ENCODE data around the gene KRTAP5-3. TPM values are rescaled to one million over a fixed set of nuclear protein-coding genes. Genes with fewer than 3 reads are reported as not detected.
"Not testable (repeated sequence)": the region's sequence is repeated elsewhere in the genome, so short reads cannot be mapped to it uniquely, and the experiment has no call there.

KRTAP5-3 gene, protein sequence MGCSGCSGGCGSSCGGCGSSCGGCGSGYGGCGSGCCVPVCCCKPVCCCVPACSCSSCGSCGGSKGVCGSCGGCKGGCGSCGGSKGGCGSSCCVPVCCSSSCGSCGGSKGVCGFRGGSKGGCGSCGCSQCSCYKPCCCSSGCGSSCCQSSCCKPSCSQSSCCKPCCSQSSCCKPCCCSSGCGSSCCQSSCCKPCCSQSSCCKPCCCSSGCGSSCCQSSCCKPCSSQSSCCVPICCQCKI
- not detected in 2 replicates for total RNA-seq

GRCh38 chr11:1608363-1608762 lies at the start of gene KRTAP5-3:
Gene KRTAP5-3 (minus strand): TSS chr11:1608463. CDS start chr11:1608385, 78 bp downstream.
- no peak for DNase-seq (ENCODE audit: low read depth in 2 of 2)

DNA sequence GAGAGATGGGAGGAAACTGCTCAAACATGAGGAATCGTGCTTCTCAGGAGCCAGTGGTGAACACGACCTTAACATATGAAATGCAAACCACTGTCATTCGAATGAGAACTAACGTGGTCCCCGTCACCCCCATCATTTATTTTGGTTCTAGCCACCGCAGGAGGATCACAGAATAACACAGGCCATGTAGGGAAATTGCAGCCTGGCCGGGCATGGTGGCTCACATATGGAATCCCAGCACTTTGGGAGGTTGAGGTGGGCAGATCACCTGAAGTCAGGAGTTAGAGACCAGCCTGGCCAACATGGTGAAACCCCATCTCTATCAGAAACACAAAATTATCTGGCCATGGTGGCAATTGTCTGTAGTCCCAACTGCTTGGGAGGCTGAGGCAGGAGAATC lies 48.4 kb upstream of the KRTAP5-3 start:
- DNase-seq (ENCODE audit: low read depth in 2 of 2) = no peak

GRCh38 chr11:1656061-1656441 lies 47.8 kb upstream of the KRTAP5-3 start:
- no peak for DNase-seq (ENCODE audit: low read depth in 2 of 2)

DNA sequence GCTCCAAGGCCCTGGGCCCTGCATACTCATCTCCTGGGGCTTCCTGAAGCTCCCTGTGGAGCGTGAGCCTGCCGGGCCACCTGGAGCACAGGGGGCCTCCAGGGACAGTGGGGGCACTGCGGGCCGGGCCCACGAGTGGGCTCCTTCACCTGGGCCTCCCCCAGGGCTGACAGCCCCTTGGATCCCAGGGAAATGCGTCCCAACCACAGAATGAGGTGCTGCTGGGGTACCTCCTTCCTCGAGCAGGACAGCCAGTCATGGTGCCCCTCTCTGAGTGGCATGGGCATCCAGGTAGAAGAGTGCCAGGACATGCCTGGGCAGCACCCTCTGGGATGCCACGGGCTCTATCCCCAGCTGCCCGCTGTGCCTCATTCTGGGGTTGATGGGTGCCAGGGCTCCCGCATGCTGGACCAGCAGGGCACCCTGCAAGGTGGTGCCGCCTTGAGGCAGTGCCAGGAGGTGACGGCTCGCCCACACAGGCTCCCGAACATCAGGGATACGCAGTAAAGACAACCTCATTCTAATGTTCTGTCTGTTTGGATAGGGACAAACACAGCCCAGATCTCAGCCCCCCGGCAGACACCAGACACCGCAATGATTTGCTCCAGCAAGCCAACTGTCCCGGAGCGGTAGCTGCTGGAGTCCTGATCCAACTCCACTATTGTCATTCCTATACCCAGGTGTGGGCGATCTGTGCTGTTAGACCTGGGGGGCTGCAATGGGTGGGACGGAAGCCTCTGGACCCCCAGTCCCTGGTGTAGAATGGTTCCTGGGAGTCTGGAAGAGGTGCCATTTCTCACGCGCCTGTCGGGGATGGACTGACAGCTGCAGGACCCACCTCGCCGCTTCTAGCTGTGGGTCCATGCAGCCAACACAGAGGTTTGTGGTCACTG lies 47.2 kb upstream of the KRTAP5-3 start:
- DNase-seq (ENCODE audit: low read depth in 2 of 2) = no peak

DNA sequence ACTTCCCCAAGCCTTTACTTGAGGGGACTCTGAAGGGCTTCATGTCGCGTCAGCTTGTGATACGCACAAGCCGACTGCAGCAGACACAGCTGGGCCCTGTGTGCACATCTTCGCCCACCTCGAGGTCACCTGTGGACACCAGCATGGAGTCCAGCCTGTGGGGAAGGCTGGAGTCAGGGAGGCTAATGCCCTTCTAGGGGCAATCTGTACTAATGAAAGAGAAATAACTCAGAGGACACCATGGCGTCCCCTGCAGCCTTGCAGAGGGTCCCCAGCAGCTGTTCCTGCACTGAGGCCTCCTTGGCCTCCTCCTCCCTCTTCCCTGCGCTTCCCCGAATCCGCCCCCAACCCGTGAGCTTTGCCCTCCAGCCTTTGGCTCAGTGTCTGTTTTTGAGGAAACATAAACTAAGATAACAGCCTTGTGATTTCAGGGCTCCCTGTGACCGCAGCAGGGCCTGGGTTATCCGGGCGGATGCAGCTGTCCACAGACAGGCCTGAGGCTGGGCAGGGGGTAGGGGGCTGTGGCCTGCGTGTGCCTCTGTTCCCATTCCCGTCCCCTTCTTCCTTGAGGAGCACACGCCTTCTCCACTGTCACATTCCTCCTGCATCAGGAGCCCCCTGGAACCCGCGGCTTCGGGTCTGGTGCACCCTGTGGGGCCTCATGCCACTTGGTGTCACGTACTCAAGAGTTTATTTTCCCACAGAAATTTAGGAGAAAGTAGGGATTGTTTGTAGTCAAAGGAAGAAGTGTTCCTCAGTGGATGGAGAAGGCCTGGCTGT lies 46.3 kb upstream of the KRTAP5-3 start:
- peak in 1 of 2 donors; percentile 91 for DNase-seq (ENCODE audit: low read depth in 2 of 2)

GRCh38 chr11:1653541-1654387 lies 45.5 kb upstream of the KRTAP5-3 start:
- DNase-seq (ENCODE audit: low read depth in 2 of 2) = peak in 1 of 2 donors; percentile 45

GRCh38 chr11:1652771-1653540 lies 44.7 kb upstream of the KRTAP5-3 start:
- DNase-seq (ENCODE audit: low read depth in 2 of 2) = peak; percentile 43 to 84

DNA sequence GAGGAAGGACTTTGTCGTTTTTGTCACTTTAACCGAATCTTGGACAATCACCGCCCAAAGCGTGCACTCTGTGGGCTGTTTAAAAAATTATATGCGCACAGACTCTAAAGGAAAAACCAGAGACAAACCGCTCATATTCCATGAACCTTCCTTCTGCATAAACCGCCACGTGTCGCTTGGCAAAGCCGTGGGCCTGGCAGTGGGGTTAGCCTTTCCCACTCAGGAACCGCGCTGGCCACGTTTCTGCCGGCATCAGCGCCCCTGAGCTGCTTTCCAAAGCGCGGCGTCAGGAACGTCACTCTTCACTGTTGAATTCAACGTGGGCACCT lies 44.1 kb upstream of the KRTAP5-3 start:
- DNase-seq (ENCODE audit: low read depth in 2 of 2) = no peak

DNA sequence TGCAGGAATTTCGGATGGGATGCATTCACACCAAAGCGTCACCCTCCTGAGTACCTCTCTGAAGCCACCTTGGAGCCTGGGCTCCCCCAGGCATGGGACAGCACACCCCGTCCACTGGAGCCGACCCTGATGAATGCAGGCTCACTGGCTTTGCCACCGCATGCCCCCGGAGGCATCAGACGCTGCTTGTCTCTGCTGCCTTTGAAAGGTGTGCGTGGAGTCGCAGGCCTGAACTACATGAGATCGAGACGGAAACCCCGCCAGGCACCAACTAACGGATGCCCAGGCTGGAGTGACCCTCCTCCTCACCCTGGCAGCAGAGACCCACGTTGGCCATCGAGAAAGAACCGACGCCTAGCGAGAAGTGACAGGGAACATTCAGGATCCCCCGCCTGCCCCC lies 43.8 kb upstream of the KRTAP5-3 start:
- DNase-seq (ENCODE audit: low read depth in 2 of 2) = no peak

- no peak for DNase-seq (ENCODE audit: low read depth in 2 of 2)
These were observed 43.2 kb upstream of the KRTAP5-3 start for GRCh38 chr11:1651411-1651980.

- no peak for DNase-seq (ENCODE audit: low read depth in 2 of 2)
These were observed 42.6 kb upstream of the KRTAP5-3 start for GRCh38 chr11:1650918-1651262.

- no peak for DNase-seq (ENCODE audit: low read depth in 2 of 2)
These were observed 42.0 kb upstream of the KRTAP5-3 start for GRCh38 chr11:1650034-1650917.

- DNase-seq (ENCODE audit: low read depth in 2 of 2) = no peak
These were observed 40.6 kb upstream of the KRTAP5-3 start for GRCh38 chr11:1648653-1649420.

DNA sequence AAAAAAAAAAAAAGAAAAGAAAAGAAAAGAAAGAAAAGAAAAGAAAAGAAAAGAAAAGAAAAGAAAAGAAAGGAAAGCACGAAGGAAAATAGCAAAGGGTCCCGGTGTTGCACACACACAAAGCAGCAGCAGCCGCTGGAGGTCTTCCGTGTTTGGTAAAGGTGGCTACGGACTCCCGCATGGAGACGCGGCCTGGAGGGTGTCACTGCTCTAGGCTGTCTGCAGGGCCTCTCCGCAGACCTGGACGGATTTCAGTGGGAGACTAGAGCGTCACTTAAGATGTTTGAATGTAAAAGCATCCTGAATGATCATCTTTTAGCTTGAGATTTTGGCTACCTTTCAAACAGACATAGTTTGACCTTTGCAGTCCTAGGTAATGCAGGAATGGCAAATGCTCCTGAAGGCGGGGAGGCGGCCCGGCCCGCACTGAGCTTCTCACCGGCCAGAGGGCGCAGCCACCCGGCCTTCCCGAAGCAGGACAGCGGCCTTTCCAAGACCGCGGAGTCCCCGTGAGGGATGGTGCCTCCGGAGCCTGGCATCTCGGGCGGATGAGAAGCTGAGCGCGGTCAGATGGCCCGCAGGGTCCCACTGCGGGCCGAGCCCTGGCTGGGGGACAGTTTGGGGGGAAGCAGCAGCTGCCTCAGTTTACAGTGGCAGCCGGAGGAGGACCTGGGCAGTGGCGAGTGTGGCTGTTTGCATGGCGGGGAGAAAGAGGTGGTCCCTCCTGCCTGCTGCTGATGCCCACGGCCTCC lies 39.8 kb upstream of the KRTAP5-3 start:
- DNase-seq (ENCODE audit: low read depth in 2 of 2) = no peak

DNA sequence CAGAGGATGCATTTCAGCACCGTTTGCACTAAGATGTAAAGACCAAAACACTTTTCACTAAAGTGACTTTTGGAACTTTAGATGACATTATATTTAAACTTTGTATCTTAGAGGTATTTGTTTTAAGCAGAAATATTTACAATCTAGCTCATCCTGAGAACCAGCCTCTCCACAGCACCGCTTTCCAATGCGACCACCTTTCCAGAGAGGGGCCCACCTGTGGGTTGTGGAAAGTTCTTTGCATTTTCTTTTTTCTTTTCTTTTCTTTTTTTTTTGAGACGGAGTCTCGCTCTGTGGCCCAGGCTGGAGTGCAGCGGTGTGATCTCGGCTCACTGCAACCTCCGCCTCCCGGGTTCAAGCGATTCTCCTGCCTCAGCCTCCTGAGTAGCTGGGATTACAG lies 38.3 kb upstream of the KRTAP5-3 start:
- not testable (repeated sequence) for DNase-seq (ENCODE audit: low read depth in 2 of 2)

- no peak for DNase-seq (ENCODE audit: low read depth in 2 of 2)
These were observed 37.1 kb upstream of the KRTAP5-3 start for GRCh38 chr11:1645357-1645821.

- DNase-seq (ENCODE audit: low read depth in 2 of 2) = no peak
These were observed 36.5 kb upstream of the KRTAP5-3 start for GRCh38 chr11:1644601-1645356.

Measured in lung microvascular endothelial cell (primary cell).